Measurements from ENCODE around the gene SERPINB1.
A peak's percentile ranks its signal among the peaks of the same experiment; 100 is the strongest.

SERPINB1 gene

DNA sequence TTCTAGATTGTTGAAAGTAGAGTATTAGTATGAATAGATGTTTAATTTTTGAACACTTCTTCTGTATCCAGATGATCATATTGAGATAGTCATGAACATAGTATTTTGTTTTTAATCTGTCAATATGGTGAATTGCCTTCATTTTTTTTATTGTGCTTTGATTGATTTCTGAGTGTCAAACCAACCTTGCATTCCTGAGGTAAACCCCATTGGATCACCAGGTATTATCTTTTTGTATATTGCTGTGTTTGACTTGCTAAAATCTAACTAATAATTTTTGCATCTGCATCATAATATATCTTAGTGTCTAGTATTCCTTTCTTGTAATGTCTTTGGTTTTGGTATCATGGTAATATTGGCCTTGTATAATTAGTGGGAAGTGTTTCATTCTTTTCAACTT is 25.5 kb downstream of the SERPINB1 start:
- H3K4me3 ChIP-seq (ENCODE audit: low read depth, low read length): no peak overlapping the region
- no peak for DNase-seq (ENCODE audit: low read depth)
- TF ChIP-seq, protein P1, sequence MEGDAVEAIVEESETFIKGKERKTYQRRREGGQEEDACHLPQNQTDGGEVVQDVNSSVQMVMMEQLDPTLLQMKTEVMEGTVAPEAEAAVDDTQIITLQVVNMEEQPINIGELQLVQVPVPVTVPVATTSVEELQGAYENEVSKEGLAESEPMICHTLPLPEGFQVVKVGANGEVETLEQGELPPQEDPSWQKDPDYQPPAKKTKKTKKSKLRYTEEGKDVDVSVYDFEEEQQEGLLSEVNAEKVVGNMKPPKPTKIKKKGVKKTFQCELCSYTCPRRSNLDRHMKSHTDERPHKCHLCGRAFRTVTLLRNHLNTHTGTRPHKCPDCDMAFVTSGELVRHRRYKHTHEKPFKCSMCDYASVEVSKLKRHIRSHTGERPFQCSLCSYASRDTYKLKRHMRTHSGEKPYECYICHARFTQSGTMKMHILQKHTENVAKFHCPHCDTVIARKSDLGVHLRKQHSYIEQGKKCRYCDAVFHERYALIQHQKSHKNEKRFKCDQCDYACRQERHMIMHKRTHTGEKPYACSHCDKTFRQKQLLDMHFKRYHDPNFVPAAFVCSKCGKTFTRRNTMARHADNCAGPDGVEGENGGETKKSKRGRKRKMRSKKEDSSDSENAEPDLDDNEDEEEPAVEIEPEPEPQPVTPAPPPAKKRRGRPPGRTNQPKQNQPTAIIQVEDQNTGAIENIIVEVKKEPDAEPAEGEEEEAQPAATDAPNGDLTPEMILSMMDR (conservative IDR thresholded peaks at IDR 0.05; ENCODE audit: low read depth, low read length): no peak

DNA sequence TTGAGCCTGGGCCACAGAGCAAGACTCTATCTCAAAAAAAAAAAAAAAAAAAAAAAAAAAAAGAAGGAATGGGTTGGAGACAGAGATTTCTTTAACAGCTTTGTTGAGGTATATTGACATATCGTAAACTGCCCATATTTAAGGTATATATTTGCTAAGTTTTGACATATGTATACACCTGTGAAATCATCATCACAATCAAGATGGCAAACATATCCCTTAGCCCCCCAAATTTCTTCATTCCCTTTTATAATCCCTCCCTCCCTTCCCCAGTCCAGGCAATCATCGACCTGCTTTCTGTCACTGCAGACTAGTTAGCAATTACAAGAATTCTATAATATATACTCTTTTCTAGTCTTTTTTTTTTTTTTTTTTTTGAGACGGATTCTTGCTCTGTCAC is 29.0 kb downstream of the SERPINB1 start:
- no peak for DNase-seq (ENCODE audit: low read depth)
- TF ChIP-seq, protein P1 (conservative IDR thresholded peaks at IDR 0.05; ENCODE audit: low read depth, low read length): no peak

DNA sequence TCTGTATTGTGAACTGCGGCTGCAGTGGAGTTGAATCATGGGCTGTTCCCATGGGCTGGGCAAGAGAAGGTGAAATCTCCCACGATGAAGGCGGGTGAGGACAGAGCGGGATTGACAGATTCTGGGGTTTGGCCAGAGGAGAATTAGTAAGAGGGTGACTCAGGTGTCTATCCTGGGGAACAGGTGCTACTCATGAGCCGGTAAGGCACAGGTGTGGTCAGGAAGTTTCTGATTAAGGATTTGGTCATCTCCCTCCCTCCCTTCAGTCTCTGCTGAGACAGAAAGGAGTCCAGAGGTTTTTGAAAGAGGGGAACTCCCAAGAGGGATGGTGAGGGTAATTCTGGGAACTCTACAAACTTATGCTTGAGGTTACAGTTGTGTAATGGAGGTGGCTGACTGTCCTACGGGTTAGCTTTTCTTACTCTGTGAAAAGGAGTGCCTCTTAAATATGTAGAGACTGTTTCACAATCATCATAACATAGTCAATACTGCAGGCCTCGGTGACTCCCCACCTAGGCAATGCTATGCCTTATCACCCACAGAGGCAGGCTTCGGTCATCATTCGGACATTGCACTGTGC is 31.5 kb downstream of the SERPINB1 start:
- DNase-seq (ENCODE audit: low read depth): peak; percentile 38

More for the DNA sequence above, 29.0 kb downstream of the SERPINB1 start:
- no peak overlapping the region for H3K4me3 ChIP-seq (ENCODE audit: low read depth, low read length)

DNA sequence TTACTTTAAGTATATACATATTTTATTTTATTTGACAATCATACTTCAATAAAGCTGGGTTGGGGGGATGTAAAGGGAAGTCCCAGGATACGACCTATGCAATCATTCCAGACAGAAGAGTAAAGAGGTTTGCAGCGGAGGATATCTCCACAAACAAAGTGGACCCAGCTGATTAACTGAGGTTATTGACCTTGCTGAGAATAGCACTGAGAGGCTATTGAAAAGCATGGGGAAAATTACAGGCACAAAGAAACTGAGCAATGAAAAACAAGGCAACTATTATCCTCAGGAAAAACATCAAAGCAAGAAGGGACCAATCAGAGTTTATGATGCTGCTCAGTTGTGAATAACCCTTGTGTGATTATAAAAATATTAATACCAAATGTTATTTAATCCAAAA is 32.6 kb downstream of the SERPINB1 start:
- H3K4me3 ChIP-seq (ENCODE audit: low read depth, low read length): no peak overlapping the region
- DNase-seq (ENCODE audit: low read depth): no peak
- TF ChIP-seq, protein P1 (conservative IDR thresholded peaks at IDR 0.05; ENCODE audit: low read depth, low read length): no peak

More for the DNA sequence above, 31.5 kb downstream of the SERPINB1 start:
- no peak overlapping the region for H3K4me3 ChIP-seq (ENCODE audit: low read depth, low read length)
- TF ChIP-seq, protein P1 (conservative IDR thresholded peaks at IDR 0.05; ENCODE audit: low read depth, low read length): no peak

DNA sequence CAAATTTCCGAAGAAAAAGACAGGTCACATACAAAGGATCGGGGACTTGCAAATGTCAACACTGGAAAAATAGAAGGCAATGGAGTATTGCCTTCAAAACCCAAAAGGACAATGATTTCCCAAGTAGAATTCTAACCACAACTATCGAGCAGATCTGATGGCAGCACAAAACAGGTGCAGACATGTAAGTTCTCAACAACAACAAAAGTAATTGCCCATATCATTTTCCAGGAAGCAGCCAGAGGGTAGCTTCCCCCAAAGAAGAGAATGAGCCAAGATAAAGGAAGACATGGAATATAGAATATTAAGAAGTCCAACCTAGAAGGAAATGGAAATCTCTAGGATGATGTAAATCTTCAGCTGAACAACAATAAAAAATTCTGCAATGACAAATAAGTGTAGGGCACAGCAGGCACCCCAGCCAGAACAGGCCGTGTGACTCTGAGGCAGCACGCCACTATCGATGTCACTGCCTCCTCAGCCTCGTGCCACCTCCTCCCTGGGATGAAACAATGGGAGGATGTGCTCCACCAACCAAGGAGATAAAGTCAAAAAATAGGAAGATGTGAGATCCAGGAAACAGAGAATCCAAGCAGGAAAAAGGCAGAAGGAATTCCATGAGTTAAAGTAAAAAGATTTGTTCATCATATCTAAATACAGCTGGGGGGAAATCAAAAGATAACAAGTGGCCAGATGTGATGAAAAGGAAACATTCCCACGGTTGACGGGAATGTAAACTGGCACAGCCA is 34.1 kb downstream of the SERPINB1 start:
- DNase-seq (ENCODE audit: low read depth): no peak
- TF ChIP-seq, protein P1 (conservative IDR thresholded peaks at IDR 0.05; ENCODE audit: low read depth, low read length): no peak
- no peak overlapping the region for H3K4me3 ChIP-seq (ENCODE audit: low read depth, low read length)

DNA sequence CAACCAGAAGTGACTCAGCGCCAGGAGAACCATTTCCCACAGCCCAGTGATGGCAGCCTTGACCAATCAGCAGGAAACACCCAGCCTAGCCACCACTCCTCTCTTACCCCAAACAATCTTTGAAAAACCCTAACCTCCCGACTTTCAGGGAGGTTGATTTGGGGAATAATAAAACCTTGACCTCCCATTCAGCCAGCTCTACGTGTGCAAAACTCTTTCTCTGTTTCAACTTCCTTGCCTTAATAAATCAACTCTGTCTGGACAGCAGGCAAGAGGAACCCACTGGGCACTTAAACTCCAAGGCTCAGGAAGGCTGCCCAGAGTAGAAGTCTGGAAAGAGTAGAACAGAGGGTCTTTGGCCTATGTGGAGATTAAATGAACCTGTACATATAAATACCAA is 35.0 kb downstream of the SERPINB1 start:
- no peak for DNase-seq (ENCODE audit: low read depth)
- TF ChIP-seq, protein P1 (conservative IDR thresholded peaks at IDR 0.05; ENCODE audit: low read depth, low read length): no peak
- no peak overlapping the region for H3K4me3 ChIP-seq (ENCODE audit: low read depth, low read length)

DNA sequence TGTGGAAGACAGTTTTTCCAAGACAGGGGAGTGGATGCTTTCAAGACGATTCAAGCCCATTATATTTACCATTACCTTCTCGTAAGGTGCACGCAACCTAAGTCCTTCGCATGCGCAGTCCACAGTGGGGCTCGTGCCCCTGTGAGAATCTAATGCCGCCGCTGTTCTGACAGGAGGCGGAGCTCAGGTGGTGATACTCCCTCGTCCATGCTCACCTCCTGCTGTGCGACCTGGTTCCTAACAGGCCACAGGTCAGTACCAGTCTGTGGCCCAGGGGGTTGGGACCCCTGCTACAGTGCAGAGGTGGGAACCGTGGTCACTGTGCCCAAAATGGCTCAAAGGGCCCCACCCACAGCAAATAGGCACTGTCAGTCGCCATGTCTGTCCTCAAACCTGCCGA is 36.6 kb downstream of the SERPINB1 start:
- TF ChIP-seq, protein P1 (conservative IDR thresholded peaks at IDR 0.05; ENCODE audit: low read depth, low read length): no peak
- H3K4me3 ChIP-seq (ENCODE audit: low read depth, low read length): no peak overlapping the region
- no peak for DNase-seq (ENCODE audit: low read depth)

Data from choroid plexus epithelial cell (primary cell).